HG03196 (cell line): ENCODE data around the gene IRF2BP2.
"Not testable (repeated sequence)": the region's sequence is repeated elsewhere in the genome, so short reads cannot be mapped to it uniquely, and the experiment has no call there.

ENCODE experiments used
- ATAC-seq: cut with Tn5 transposase; IDR thresholded peaks from one replicate; pipeline ENCODE4 v1.9.1; 2021; ENCODE audit not compliant: unreplicated experiment

IRF2BP2 gene

GRCh38 chr1:234602334-234603220 lies 7.4 kb downstream of the IRF2BP2 start:
- ATAC-seq: no peak

GRCh38 chr1:234601301-234602017 lies 8.5 kb downstream of the IRF2BP2 start:
- ATAC-seq: no peak

- ATAC-seq: peak; percentile 15
Observed at GRCh38 chr1:234600418-234601281, 9.3 kb downstream of the IRF2BP2 start.

DNA sequence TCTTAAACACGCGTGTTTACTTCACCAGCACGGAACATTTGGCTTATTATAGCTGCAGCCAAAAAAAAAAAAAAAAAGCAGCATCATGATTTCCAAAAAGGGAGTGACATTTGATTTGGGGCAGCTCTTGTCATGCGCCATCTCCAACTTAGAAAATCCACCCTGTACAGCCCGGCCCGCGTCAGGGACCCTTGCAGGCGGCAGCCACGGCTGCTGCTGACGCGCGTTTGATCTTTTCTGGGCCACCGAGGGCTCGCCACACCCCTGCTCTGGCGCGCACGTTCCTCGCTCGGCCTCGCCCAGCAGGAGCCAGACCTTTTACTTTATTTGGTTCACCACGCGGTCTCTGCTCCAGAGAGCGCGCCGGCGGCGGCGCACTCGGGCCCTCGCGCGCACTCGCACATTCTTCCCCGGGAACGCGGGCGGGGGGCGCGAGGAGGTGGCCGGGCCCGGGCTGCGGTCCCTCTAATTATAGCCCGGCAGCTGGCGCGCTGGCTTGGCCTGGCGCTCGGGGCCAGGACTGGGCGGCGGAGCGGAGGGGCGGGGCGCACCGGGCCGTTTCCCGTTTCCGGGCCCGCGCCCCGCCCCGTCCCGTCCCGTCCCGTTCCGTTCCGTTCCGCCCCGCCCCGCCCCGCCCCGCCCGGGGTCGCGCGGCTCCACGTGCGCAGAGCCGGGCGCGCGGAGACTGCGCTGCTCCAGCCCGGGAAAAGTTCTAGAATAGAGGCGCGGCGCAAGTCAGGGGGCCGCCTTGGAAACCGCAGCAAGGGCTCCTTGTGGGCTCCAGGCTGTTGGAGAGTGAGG lies 10.2 kb downstream of the IRF2BP2 start:
- peak; percentile 67 for ATAC-seq

- no peak for ATAC-seq
Observed at GRCh38 chr1:234598974-234599616, 10.9 kb downstream of the IRF2BP2 start.

DNA sequence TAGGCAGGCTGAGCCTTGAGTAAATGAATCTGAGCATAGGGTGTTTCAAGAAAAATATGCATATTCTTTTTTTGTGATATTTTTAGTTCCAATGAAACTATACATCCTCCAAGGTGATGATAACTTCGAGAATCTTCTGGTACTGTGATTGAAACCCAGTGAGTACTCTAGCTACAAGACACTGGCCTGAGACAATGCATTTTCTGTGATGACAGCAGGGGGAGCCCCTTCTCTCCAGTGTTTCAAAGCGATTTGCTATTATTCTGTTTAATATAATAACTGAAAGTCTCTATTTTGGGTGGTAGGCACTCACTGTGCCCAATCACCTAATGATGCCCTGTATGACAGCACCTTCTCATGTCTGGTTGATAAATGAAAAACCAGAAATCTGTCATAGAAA lies 12.1 kb downstream of the IRF2BP2 start:
- ATAC-seq: no peak

DNA sequence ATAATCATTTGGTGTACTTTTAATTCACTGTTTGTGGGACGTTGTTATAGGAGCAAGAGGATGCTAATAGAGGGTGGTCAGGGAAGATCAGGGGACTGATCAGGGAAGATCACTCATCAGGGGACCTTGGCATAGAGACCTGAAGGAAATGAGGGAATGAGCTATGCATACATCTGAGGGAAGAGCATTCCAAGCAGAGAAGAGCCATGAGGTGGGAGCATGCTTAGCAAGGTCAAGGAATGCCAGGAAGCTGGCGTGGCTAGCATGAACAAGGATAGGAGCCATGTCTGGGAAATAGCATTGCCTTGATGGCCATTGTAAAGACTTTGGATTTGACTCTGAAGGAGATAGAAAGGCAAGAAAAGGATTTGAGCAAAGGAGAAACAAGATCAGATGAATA lies 14.1 kb downstream of the IRF2BP2 start:
- no peak for ATAC-seq

- not testable (repeated sequence) for ATAC-seq
Observed at GRCh38 chr1:234594575-234594974, 15.4 kb downstream of the IRF2BP2 start.

DNA sequence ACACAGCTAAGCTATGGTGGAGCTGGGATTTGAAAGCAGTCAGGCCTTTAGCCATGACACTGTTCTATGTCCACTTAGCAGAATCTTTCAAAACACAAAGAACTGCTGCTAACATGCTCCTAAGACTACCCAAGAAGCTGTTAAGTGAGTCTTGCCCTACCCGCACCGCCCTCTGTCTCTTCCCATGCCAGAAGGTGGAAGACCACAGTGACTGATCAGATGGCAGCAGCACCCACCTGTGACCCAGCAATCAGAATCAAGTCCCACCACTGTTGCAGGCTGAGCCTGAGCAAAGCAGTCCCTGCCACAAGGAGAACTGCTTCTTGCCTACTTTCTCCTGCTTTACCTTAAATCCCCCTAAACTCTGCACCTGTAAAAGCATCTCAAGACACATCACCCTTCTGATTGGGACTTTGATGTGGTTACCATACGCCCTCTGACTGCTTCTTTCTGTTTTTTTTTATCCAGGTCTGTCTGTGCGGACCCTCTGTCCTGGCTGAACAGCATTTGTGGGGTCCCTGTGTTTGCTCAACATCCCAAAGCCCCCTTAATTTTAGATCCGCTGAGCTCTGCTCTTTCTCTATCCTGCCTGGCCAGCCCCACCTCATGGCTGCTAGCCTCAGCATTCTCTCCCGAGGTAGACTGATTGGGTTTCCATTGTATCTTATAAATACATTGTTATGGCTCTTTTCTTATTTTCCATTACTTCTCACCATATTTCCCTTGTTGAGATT lies 16.0 kb downstream of the IRF2BP2 start:
- ATAC-seq: no peak

- no peak for ATAC-seq
Observed at GRCh38 chr1:234593109-234593508, 16.9 kb downstream of the IRF2BP2 start.

GRCh38 chr1:234592240-234592639 lies 17.7 kb downstream of the IRF2BP2 start:
- ATAC-seq: no peak

DNA sequence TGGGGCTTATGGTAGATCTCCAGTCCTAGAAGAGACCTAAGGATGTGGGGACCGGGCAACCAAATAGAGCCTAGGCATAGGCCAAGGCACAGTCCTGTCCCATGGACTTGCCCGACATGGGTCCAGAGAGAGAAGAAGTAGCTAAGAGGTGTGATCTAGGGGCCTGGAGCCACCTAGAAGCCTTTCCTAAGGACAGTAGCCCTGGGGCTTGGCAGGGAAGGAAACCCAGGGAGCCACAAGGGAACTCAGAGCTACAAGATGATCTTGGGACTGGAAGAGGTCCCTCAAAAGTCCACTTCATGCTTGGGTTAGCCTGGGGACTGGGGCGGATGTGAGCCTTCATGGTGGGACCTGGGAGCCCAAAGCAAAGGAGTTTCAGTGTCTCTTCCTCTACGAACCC lies 18.8 kb downstream of the IRF2BP2 start:
- no peak for ATAC-seq

- ATAC-seq: no peak
Observed at GRCh38 chr1:234589854-234590620, 19.9 kb downstream of the IRF2BP2 start.

DNA sequence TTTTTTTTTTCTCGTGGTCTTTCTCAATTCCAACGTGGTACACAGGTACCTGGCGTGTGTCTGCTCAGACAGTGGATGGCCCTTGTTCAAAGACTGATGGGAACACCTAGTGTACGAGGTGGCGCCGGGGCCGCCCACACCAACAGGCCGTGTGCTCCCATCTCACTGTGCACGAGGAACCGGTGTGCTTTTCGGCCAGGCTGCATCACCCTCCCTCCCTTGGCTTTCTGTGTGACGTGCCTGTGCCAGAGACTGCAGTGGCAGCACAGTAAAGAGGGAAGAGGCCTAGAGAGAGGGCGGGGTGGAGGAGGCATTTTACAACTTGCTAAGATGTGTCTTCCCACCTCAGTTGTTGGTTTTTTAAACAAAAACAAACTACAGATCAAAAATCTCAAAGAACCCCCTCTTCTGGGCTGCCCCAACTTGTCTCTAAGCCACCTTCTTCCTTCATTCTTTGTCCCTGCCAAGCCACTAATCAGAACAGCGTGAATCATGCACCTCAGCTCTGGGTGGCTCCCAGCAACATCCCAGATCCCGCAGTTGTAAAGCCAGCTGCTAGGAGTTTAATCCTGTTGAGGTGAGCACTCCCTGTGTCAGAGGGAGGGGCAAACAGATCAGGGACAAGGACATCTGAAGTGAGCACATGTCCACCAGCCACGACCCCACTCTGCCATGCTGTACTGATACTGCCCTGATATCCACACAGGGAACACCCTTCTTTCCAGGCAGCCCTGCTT lies 20.7 kb downstream of the IRF2BP2 start:
- ATAC-seq: no peak

GRCh38 chr1:234588386-234588785 lies 21.6 kb downstream of the IRF2BP2 start:
- no peak for ATAC-seq

- ATAC-seq: no peak
Observed at GRCh38 chr1:234586892-234587485, 23.0 kb downstream of the IRF2BP2 start.

DNA sequence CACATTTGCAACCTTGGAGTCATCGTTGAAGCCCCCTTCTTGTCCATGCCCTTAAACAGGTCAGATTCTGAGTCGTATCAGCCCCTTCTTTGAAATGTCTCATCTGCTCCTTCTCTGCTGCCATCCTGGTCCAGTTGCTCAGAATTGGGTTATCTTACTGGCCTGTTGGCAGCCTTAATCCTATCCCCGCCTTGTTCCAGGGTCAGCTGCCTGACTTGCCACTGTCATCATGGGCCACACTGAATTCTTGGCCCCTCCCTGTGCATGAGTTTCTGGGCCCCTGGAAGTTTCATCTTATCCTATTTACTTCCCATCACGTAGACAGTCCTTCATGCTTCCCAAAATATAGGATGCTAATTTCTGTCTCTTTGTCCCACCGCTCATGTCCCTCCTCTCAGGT lies 23.7 kb downstream of the IRF2BP2 start:
- no peak for ATAC-seq
